Measurements from ENCODE around the gene HRAS.

Gene HRAS

DNA sequence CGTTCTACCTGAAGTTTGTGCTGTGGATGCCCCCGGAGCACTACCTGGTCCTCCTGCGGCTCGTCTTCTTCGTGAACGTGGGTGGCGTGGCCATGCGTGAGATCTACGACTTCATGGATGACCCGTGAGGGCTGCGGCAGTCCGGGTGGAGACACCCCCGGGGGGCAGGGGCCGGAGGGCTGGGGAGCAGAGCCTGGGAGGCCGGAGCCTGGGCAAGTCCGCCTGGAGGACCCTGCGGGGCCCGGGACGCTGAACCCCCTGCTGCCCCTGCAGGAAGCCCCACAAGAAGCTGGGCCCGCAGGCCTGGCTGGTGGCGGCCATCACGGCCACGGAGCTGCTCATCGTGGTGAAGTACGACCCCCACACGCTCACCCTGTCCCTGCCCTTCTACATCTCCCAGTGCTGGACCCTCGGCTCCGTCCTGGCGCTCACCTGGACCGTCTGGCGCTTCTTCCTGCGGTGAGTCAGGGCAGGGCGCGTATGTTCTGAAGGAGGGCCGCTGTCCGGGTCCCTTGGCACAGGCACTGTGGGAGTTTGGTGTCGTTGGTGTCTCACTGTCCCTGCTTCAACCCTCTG, 45.7 kb downstream of the HRAS start:
- TF ChIP-seq, protein P1, sequence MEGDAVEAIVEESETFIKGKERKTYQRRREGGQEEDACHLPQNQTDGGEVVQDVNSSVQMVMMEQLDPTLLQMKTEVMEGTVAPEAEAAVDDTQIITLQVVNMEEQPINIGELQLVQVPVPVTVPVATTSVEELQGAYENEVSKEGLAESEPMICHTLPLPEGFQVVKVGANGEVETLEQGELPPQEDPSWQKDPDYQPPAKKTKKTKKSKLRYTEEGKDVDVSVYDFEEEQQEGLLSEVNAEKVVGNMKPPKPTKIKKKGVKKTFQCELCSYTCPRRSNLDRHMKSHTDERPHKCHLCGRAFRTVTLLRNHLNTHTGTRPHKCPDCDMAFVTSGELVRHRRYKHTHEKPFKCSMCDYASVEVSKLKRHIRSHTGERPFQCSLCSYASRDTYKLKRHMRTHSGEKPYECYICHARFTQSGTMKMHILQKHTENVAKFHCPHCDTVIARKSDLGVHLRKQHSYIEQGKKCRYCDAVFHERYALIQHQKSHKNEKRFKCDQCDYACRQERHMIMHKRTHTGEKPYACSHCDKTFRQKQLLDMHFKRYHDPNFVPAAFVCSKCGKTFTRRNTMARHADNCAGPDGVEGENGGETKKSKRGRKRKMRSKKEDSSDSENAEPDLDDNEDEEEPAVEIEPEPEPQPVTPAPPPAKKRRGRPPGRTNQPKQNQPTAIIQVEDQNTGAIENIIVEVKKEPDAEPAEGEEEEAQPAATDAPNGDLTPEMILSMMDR (IDR thresholded peaks at IDR 0.05; ENCODE audit: low read depth, low read length) = no peak
- no peak for DNase-seq (ENCODE audit: extremely low read depth, low read depth)

DNA sequence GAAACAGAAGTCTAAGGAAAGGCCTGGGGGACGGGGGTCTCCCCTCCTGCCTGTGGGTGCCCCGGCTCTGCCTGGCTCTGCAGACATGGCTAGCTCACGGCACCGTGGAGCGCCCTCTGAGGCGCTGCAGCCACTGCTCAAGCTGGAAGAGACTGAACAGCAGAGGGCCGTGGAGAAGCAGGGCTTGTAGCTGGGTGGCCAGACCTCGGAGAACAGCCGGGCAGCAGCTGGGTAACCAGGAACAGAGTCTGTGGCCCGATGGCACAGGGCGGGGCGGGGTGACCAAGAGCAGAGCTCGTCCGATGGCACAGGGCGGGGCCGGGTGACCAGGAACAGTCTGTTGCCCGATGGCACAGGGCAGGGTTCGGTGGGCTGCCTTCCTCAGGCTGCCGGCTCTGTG, 46.4 kb downstream of the HRAS start:
- no peak for DNase-seq (ENCODE audit: extremely low read depth, low read depth)
- TF ChIP-seq, protein P1 (IDR thresholded peaks at IDR 0.05; ENCODE audit: low read depth, low read length) = no peak

DNA sequence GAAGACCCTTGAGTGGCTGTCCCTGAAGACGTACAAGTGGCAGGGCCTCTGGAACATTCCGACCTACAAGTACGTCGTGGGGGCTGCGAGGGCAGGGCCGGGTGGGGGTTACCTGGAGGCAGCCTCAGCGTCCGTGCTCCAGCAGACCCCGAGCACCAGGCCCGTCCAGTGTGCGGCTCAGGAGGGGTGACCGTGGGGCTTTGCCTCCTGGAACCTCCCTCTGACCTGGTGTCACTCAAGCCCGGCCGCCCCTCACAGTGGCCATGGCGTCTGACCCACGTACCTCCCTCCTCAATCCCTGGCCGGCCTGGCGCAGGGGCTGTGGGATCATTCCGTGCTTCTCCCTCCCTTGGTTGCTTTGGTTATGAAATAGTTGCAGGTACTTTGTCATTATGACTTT, 46.8 kb downstream of the HRAS start:
- DNase-seq (ENCODE audit: extremely low read depth, low read depth) = no peak
- TF ChIP-seq, protein P1 (IDR thresholded peaks at IDR 0.05; ENCODE audit: low read depth, low read length) = no peak

DNA sequence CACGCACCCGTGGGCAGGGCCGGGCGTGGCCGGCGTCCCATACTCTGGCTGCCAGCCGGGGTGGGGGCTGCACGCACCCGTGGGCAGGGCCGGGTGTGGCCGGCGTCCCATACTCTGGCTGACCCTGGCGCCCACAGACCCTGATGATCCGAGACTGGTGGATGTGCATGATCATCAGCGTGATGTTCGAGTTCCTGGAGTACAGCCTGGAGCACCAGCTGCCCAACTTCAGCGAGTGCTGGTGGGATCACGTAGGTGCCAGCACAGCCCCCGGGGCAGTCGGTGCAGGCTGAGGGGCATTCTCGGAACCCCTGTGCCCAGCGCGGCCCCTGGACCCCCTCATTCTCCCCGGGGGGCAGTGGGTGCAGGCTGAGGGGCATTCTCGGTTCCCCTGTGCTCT, 47.3 kb downstream of the HRAS start:
- no peak for DNase-seq (ENCODE audit: extremely low read depth, low read depth)
- TF ChIP-seq, protein P1 (IDR thresholded peaks at IDR 0.05; ENCODE audit: low read depth, low read length) = no peak

DNA sequence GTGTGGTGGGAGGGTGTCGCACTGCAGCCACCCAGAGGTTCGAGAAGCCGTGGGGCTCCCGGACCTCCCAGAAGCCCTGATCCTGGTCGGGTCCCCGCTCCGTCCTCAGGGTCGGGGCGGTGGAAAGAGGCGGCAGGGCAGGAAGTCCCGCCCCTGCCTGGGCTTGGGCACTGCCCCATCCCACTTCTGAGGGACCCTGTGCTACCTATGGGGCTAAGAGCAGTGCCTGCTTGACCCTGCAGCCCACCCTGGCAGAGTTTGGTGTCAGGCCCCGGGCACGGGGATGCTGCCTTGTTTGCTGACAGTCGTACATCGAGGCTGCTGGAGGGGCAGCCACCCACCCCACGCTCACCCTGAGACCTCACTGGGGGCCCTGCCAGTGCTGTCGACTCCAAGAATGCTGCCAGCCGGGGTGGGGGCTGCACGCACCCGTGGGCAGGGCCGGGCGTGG, 47.8 kb downstream of the HRAS start:
- DNase-seq (ENCODE audit: extremely low read depth, low read depth) = no peak

DNA sequence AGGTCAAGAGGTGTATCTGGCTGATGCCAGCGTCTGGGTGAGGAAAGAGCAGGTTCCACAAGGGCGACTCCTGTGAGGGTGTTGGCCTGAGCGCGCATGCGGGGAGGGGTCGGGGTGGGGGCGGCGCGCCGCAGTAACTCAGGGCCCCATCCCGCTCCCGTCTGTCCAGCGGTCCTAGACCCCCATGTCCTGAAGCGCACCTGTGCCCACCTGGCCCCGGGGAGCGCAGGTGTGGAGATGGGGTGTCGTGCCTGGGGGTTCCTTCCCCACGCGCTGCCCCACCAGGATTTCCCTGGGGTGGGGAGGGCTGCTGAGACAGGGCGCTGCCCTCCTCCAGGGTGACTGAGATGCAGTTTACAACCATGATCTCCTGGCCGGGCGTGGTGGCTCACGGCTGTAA, 49.2 kb downstream of the HRAS start:
- TF ChIP-seq, protein P1 (IDR thresholded peaks at IDR 0.05; ENCODE audit: low read depth, low read length) = no peak
- DNase-seq (ENCODE audit: extremely low read depth, low read depth) = no peak

More for the DNA sequence above, 47.8 kb downstream of the HRAS start:
- TF ChIP-seq, protein P1 (IDR thresholded peaks at IDR 0.05; ENCODE audit: low read depth, low read length) = no peak

DNA sequence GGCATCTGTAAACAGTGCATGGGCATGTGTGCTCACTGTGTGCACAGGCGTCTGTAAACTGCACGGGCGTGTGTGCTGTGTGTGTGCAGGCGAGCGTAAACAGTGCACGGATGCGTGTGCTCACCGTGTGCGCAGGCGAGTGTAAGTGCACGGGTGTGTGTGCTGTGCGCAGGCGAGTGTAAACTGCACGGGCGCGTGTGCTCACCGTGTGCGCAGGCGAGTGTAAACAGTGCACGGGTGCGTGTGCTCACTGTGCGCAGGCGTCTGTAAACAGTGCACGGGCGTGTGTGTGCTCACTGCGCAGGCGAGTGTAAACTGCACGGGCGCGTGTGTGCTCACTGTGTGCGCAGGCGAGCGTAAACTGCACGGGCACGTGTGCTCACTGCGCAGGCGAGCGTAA, 50.8 kb downstream of the HRAS start:
- no peak for DNase-seq (ENCODE audit: extremely low read depth, low read depth)
- TF ChIP-seq, protein P1 (IDR thresholded peaks at IDR 0.05; ENCODE audit: low read depth, low read length) = no peak

Measured in AG09319 (cell line).